HUES48 (cell line): ENCODE data around the gene IL12RB2.
A peak's percentile ranks its signal among the peaks of the same experiment; 100 is the strongest.

Source experiments
- H3K27ac ChIP-seq: one replicate; pipeline ENCODE4 v1.7.0; 2013; ENCODE audit warnings: low read depth, low read length, inconsistent platforms
- H3K27me3 ChIP-seq: 2 replicates; pipeline ENCODE4 v1.6.1; 2013; ENCODE audit warnings: mild to moderate bottlenecking, low read length; ENCODE audit not compliant: control insufficient read depth, insufficient read depth
- H3K36me3 ChIP-seq: 2 replicates; pipeline ENCODE4 v1.6.1; 2013; ENCODE audit warnings: low read length; ENCODE audit not compliant: control insufficient read depth, insufficient read depth
- H3K4me1 ChIP-seq: 2 replicates; pipeline ENCODE4 v1.6.1; 2013; ENCODE audit warnings: mild to moderate bottlenecking, low read length; ENCODE audit not compliant: control insufficient read depth, insufficient read depth
- H3K4me3 ChIP-seq: 2 replicates; pipeline ENCODE4 v1.5.1; 2013; ENCODE audit warnings: mild to moderate bottlenecking, low read depth, low read length
- H3K9ac ChIP-seq: 2 replicates; pipeline ENCODE4 v1.6.1; 2013; ENCODE audit warnings: mild to moderate bottlenecking, low read depth, low read length, moderate library complexity
- H3K9me3 ChIP-seq: 2 replicates; pipeline ENCODE4 v1.6.1; 2013; ENCODE audit warnings: low read length; ENCODE audit not compliant: control insufficient read depth, insufficient read depth

IL12RB2 gene

GRCh38 chr1:67333603-67334002 lies 25.9 kb downstream of the IL12RB2 start:
- H3K4me1 ChIP-seq = peaks cover 25% of the 10 kb centered on the region
- no peak overlapping the region for H3K9ac ChIP-seq
- H3K4me3 ChIP-seq = no peak overlapping the region
- H3K9me3 ChIP-seq = no peaks in the 10 kb centered on the region
- H3K27me3 ChIP-seq = no peaks in the 10 kb centered on the region
- H3K36me3 ChIP-seq = no peaks in the 10 kb centered on the region
- H3K27ac ChIP-seq = peak overlapping the region; percentile 67

- no peak overlapping the region for H3K27ac ChIP-seq
- peaks cover 25% of the 10 kb centered on the region for H3K4me1 ChIP-seq
- H3K36me3 ChIP-seq = no peaks in the 10 kb centered on the region
- H3K27me3 ChIP-seq = peaks cover 3% of the 10 kb centered on the region; the same call in 1 of the 2 replicates
- no peak overlapping the region for H3K4me3 ChIP-seq
- H3K9me3 ChIP-seq = no peaks in the 10 kb centered on the region
- H3K9ac ChIP-seq = no peak overlapping the region
Measured at GRCh38 chr1:67335411-67335810, 27.7 kb downstream of the IL12RB2 start.

- Histone ChIP-seq H3K27me3 (peaks cover 5% of the 10 kb centered on the region; the same call in 1 of the 2 replicates), H3K4me1 (peaks cover 25% of the 10 kb centered on the region), H3K9me3 (no peaks in the 10 kb centered on the region), H3K27ac (no peak overlapping the region), H3K9ac (no peak overlapping the region), H3K4me3 (no peak overlapping the region), H3K36me3 (no peaks in the 10 kb centered on the region)
Measured at GRCh38 chr1:67336157-67336556, 28.5 kb downstream of the IL12RB2 start.

GRCh38 chr1:67336783-67337182 lies 29.1 kb downstream of the IL12RB2 start:
- no peaks in the 10 kb centered on the region for H3K36me3 ChIP-seq
- H3K9ac ChIP-seq = no peak overlapping the region
- no peak overlapping the region for H3K27ac ChIP-seq
- H3K4me1 ChIP-seq = peaks cover 30% of the 10 kb centered on the region
- no peaks in the 10 kb centered on the region for H3K9me3 ChIP-seq
- H3K4me3 ChIP-seq = no peak overlapping the region
- H3K27me3 ChIP-seq = peaks cover 5% of the 10 kb centered on the region; the same call in 1 of the 2 replicates

- no peak overlapping the region for H3K27ac ChIP-seq
Measured at GRCh38 chr1:67338642-67339041, 31.0 kb downstream of the IL12RB2 start.

GRCh38 chr1:67339623-67340343 lies 32.1 kb downstream of the IL12RB2 start:
- Histone ChIP-seq H3K9ac (no peak overlapping the region), H3K27ac (no peak overlapping the region), H3K9me3 (no peaks in the 10 kb centered on the region), H3K27me3 (peaks cover 5% of the 10 kb centered on the region; the same call in 1 of the 2 replicates), H3K4me3 (no peak overlapping the region), H3K4me1 (peaks cover 21% of the 10 kb centered on the region), H3K36me3 (no peaks in the 10 kb centered on the region)

More at GRCh38 chr1:67338642-67339041, 31.0 kb downstream of the IL12RB2 start:
- H3K4me1 ChIP-seq = peaks cover 26% of the 10 kb centered on the region
- no peaks in the 10 kb centered on the region for H3K36me3 ChIP-seq
- H3K9me3 ChIP-seq = no peaks in the 10 kb centered on the region
- no peak overlapping the region for H3K4me3 ChIP-seq
- H3K27me3 ChIP-seq = peaks cover 5% of the 10 kb centered on the region; the same call in 1 of the 2 replicates
- no peak overlapping the region for H3K9ac ChIP-seq

- Histone ChIP-seq H3K9me3 (no peaks in the 10 kb centered on the region), H3K4me3 (no peak overlapping the region), H3K36me3 (no peaks in the 10 kb centered on the region), H3K27ac (peak overlapping the region; percentile 92), H3K9ac (no peak overlapping the region), H3K27me3 (peaks cover 5% of the 10 kb centered on the region; the same call in 1 of the 2 replicates), H3K4me1 (peaks cover 11% of the 10 kb centered on the region)
Measured at GRCh38 chr1:67342076-67342890, 34.6 kb downstream of the IL12RB2 start.

GRCh38 chr1:67345556-67345955 lies 37.9 kb downstream of the IL12RB2 start:
- Histone ChIP-seq H3K9ac (no peak overlapping the region), H3K4me3 (no peak overlapping the region), H3K27ac (no peak overlapping the region), H3K27me3 (peaks cover under 1% of the 10 kb centered on the region; the same call in 1 of the 2 replicates), H3K4me1 (peaks cover 21% of the 10 kb centered on the region), H3K36me3 (no peaks in the 10 kb centered on the region), H3K9me3 (no peaks in the 10 kb centered on the region)

- Histone ChIP-seq H3K4me3 (no peak overlapping the region), H3K9ac (no peak overlapping the region), H3K4me1 (peaks cover 14% of the 10 kb centered on the region), H3K27ac (no peak overlapping the region), H3K36me3 (no peaks in the 10 kb centered on the region), H3K27me3 (no peaks in the 10 kb centered on the region), H3K9me3 (no peaks in the 10 kb centered on the region)
Measured at GRCh38 chr1:67346982-67347381, 39.3 kb downstream of the IL12RB2 start.

- Histone ChIP-seq H3K4me3 (no peak overlapping the region), H3K4me1 (peaks cover 10% of the 10 kb centered on the region), H3K27me3 (no peaks in the 10 kb centered on the region), H3K27ac (peak overlapping the region; percentile 54), H3K36me3 (no peaks in the 10 kb centered on the region), H3K9me3 (no peaks in the 10 kb centered on the region), H3K9ac (no peak overlapping the region)
Measured at GRCh38 chr1:67347688-67348472, 40.2 kb downstream of the IL12RB2 start.
